D721Med (cell line): ENCODE results near the gene LRP11.
A peak's percentile ranks its signal among the peaks of the same experiment; 100 is the strongest.

Experiments used
- DNase-seq: peaks from one replicate; pipeline ENCODE4 v3.0.0; 2011; ENCODE audit warnings: low spot score; ENCODE audit not compliant: insufficient read length
- FAIRE-seq: peaks from 2 replicates; lab custom pipeline; 2011; peaks lifted over from hg19 to GRCh38; lab: Jason Lieb, UNC
- CTCF ChIP-seq: IDR thresholded peaks from 2 replicates; pipeline ENCODE4 v1.5.1; 2012; ENCODE audit warnings: mild to moderate bottlenecking, control low read depth; ENCODE audit not compliant: insufficient read depth; ENCODE audit errors: missing control alignments

The LRP11 gene

GRCh38 chr6:149834513-149835481 lies 29.4 kb downstream of the LRP11 start:
- peak; percentile 36 for DNase-seq
- no peak for FAIRE-seq
- TF ChIP-seq CTCF: peak; percentile 93

- TF ChIP-seq CTCF: no peak
- DNase-seq: no peak
- FAIRE-seq: no peak
Measured at GRCh38 chr6:149833651-149834050, 30.5 kb downstream of the LRP11 start.

- no peak for DNase-seq
- TF ChIP-seq CTCF: no peak
- FAIRE-seq: no peak
Measured at GRCh38 chr6:149831308-149831820, 32.8 kb downstream of the LRP11 start.

GRCh38 chr6:149830731-149831307 lies 33.3 kb downstream of the LRP11 start:
- no peak for FAIRE-seq
- no peak for TF ChIP-seq CTCF
- no peak for DNase-seq

- FAIRE-seq: no peak
- no peak for TF ChIP-seq CTCF
Measured at GRCh38 chr6:149825292-149825691, 38.9 kb downstream of the LRP11 start.

GRCh38 chr6:149823013-149823412 lies 41.1 kb downstream of the LRP11 start:
- FAIRE-seq (no peak), DNase-seq (no peak)
- TF ChIP-seq CTCF: no peak

More at GRCh38 chr6:149825292-149825691, 38.9 kb downstream of the LRP11 start:
- DNase-seq: no peak
